GM13977 (cell line): ENCODE measurements around the gene KLF12.

Source experiments
- DNase-seq: peaks from one replicate; pipeline ENCODE4 v3.0.0; 2012; ENCODE audit warnings: low spot score
- in situ Hi-C: fragments of 300-500 bp; cut with MboI; formaldehyde crosslinking; loops from one replicate; pipeline ENCODE4 v1.12.0; 2022; ENCODE audit warnings: low sequenced_read_pairs, low pct_unique_long_range_greater_than_20kb, mixed read lengths, inconsistent platforms; ENCODE audit not compliant: unreplicated experiment
- TF ChIP-seq, protein P1 (sequence below): IDR thresholded peaks from 2 replicates; pipeline ENCODE4 v1.5.1; 2012; ENCODE audit warnings: mild to moderate bottlenecking, control low read depth; ENCODE audit not compliant: insufficient read depth; ENCODE audit errors: extremely low read depth, missing control alignments

KLF12 gene

DNA sequence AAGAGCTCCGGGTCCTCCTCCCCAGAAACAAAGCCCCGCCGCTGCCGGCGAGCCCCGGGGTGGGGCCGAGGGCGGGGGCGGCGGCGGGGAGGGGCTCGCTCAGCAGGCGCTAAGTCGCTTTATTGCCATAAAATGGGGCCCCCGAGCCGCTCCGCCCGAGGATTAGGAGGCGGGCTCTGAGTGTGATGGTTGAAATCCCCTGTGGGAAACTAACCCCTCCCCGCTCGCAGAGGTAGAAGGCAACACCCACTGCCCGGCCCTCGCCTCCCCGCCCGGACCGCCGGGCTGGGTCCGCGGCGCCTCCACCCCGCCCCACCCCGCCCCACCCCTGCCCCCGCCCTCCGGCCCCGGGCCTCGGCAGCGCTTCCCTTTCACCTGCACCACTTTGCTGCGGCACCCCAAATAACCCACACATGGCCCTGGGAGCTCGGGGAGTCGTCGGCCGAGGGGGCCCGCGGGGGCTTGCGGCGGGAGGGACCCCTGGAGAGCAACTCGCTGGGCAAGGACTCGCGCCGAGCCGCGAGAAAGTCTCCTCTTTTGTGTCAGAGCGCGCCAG lies at the start of gene KLF12:
TSS of gene KLF12 (minus strand) at position 184 of the 556 bp plus-strand sequence.
- in situ Hi-C loops = no loop called here
- TF ChIP-seq, protein P1, sequence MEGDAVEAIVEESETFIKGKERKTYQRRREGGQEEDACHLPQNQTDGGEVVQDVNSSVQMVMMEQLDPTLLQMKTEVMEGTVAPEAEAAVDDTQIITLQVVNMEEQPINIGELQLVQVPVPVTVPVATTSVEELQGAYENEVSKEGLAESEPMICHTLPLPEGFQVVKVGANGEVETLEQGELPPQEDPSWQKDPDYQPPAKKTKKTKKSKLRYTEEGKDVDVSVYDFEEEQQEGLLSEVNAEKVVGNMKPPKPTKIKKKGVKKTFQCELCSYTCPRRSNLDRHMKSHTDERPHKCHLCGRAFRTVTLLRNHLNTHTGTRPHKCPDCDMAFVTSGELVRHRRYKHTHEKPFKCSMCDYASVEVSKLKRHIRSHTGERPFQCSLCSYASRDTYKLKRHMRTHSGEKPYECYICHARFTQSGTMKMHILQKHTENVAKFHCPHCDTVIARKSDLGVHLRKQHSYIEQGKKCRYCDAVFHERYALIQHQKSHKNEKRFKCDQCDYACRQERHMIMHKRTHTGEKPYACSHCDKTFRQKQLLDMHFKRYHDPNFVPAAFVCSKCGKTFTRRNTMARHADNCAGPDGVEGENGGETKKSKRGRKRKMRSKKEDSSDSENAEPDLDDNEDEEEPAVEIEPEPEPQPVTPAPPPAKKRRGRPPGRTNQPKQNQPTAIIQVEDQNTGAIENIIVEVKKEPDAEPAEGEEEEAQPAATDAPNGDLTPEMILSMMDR = no peak
- DNase-seq = peak; percentile 92

DNA sequence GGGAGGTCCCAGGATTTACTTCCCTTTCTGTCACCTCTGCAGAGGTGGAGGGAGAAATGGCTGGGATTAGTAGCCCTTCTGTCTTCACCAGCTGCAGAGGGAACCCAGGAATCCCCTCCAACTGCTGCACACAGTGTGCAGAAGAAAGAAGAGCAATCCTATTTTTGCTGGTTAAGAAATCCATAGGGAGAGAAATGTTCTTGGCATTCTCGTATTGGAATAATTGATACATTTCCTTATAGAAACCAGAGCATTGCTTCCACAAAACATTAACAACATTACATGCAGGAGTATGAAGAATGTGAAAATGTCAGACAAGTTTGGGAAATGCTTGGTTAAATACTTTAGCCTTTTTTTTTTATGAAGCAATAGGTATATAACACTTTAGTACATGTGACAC lies 48.3 kb upstream of the KLF12 start:
- in situ Hi-C loops = no loop called here
- DNase-seq = no peak
- TF ChIP-seq, protein P1 = no peak

DNA sequence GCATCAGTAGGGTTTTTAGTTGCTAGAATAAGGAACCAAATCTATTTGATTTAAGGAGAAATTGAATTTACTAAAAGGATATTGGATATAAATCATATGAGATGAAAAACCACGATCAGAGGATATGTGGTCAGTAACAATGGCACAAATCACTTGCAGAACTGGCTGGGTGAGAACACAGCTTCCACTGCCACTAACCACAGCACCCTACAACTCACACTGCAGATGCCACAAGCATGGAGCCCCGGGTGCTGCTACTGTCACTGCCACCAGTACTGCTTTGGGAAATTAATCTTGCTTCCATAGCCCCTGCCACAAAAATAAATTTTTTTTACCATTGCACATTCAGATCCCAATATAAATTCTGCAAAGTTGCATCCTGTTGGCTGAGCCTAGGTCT lies 40.6 kb upstream of the KLF12 start:
- DNase-seq = no peak
- TF ChIP-seq, protein P1 = no peak
- in situ Hi-C loops = no loop called here

DNA sequence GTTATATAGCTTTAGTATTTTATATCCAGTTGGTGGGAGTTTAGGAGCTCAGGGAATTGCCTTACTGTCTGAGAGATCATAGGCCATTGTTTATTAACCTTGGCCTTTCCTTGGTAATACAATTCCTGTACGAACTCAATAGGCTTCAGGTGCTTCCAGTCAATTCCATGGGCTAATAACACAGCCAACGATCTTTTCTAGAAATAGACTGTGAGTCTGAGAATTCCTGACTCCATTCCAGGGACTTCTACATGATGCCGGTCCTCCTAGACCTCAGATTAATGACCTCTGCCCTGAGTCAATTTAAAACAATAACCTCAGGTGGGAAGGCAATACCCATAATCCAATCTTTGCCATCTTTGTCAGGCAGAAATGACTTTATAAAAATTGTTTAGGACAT lies 39.6 kb upstream of the KLF12 start:
- no peak for DNase-seq
- in situ Hi-C loops = no loop called here
- TF ChIP-seq, protein P1 = no peak

DNA sequence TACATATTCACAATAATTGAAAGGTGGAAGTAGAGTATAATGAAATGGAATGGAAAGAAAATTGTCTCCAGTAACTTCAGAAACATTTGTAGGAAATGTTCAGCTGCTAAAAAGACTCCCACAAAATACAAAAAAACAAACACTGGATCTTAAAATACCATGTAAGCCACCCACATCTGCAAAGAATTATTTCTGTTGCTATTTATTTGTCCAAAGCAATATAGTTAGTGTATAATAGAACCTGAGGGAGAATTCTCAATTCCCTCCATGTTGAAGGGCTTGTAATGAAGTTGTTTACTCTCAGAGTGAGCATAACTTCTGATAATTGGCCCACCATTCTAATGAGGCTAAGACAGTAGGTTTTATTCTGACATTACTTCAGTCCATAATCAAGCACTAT lies 37.4 kb upstream of the KLF12 start:
- TF ChIP-seq, protein P1 = no peak
- in situ Hi-C loops = no loop called here
- no peak for DNase-seq

DNA sequence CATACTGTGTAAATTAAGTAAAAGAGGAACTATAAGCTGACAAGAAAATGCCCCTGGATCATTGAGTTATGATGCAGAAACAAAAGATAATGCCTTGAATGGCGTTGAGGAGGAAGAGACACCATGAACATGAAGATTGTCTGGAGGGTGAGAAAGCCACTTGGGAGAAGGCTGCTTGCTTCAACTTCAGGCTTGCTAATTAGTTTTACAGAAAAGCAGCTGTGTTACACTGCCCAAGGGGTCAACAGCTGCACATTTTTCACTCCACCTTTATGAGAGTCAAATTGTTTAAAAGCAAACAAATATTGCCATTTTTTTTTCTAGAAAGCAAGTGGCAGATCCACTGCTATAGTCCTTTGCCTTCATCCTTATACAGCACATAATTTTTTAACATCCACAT lies 35.5 kb upstream of the KLF12 start:
- in situ Hi-C loops = no loop called here
- TF ChIP-seq, protein P1 = no peak
- DNase-seq = no peak

DNA sequence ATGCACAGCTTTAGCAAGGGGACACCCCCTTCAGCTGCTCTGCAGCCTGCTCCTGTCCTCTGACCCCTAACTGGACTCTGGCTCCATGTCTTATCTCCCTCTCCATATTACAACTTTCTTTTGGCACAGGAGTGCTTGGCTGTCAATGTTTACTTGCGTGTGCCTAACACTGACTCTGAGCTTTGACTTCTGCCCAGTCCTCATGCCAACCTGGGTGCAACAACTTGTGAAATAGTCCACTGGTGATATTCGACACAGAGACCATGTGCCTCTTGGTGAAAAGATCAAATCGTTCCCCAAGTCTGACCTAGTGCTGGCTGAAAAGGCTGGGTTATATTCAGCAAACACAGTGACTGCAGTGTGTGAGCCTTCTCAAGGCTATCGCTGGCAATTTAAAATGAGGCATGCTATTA lies 34.1 kb upstream of the KLF12 start:
- in situ Hi-C loops = no loop called here
- DNase-seq = no peak
- TF ChIP-seq, protein P1 = no peak
